Astrocyte (in vitro differentiated cells and primary cell): ENCODE data around the gene PASD1. TPM values are rescaled to one million over a fixed set of nuclear protein-coding genes. Genes with fewer than 3 reads are reported as not detected.

Experiments
- DNase-seq: peaks from one replicate; pipeline ENCODE4 v3.0.0-alpha.2; 2010; ENCODE audit warnings: low read depth
- FAIRE-seq: peaks from 2 replicates; lab custom pipeline; 2011; peaks lifted over from hg19 to GRCh38; lab: Jason Lieb, UNC
- H2AFZ ChIP-seq: 2 replicates; pipeline ENCODE4 v1.6.0; 2012; ENCODE audit warnings: low read depth, low read length, inconsistent platforms
- H3K27ac ChIP-seq: 2 replicates; pipeline ENCODE4 v1.5.1; 2011; ENCODE audit warnings: low read depth, low read length, inconsistent platforms
- H3K27me3 ChIP-seq: 2 replicates; pipeline ENCODE4 v1.6.0; 2011; ENCODE audit warnings: low read length, inconsistent platforms; ENCODE audit not compliant: insufficient read depth
- H3K36me3 ChIP-seq: 2 replicates; pipeline ENCODE4 v1.5.1; 2011; ENCODE audit warnings: low read length, inconsistent platforms; ENCODE audit not compliant: insufficient read depth
- H3K4me1 ChIP-seq: 2 replicates; pipeline ENCODE4 v1.5.1; 2011; ENCODE audit warnings: low read length, inconsistent platforms; ENCODE audit not compliant: insufficient read depth
- H3K4me2 ChIP-seq: 2 replicates; pipeline ENCODE4 v1.6.0; 2012; ENCODE audit warnings: low read length, inconsistent platforms
- H3K4me3 ChIP-seq: 2 replicates; pipeline ENCODE4 v1.5.1; 2011; ENCODE audit warnings: low read depth, mild to moderate bottlenecking, low read length, inconsistent platforms; ENCODE audit not compliant: insufficient read depth
- H3K79me2 ChIP-seq: 2 replicates; pipeline ENCODE4 v1.6.0; 2012; ENCODE audit warnings: mild to moderate bottlenecking, low read length, inconsistent platforms; ENCODE audit not compliant: insufficient read depth
- H3K9ac ChIP-seq: 2 replicates; pipeline ENCODE4 v1.6.0; 2012; ENCODE audit warnings: mild to moderate bottlenecking, low read length, inconsistent platforms
- H3K9me3 ChIP-seq: 2 replicates; pipeline ENCODE4 v1.5.1; 2012; ENCODE audit warnings: low read depth, mild to moderate bottlenecking, low read length, inconsistent platforms; ENCODE audit not compliant: insufficient read depth
- H4K20me1 ChIP-seq: 2 replicates; pipeline ENCODE4 v1.6.0; 2012; ENCODE audit warnings: low read length, inconsistent platforms; ENCODE audit not compliant: insufficient read depth
- H3K27ac Mint-ChIP-seq: one replicate; pipeline ENCODE4 v1.8.0; 2021; ENCODE audit warnings: mild to moderate bottlenecking, mixed read lengths; ENCODE audit not compliant: unreplicated experiment
- H3K27me3 Mint-ChIP-seq: one replicate; pipeline ENCODE4 v1.8.0; 2021; ENCODE audit warnings: low read depth, mixed read lengths; ENCODE audit not compliant: unreplicated experiment
- H3K36me3 Mint-ChIP-seq: one replicate; pipeline ENCODE4 v1.8.0; 2021; ENCODE audit warnings: low read depth, mixed read lengths; ENCODE audit not compliant: unreplicated experiment
- H3K4me1 Mint-ChIP-seq: one replicate; pipeline ENCODE4 v1.8.0; 2021; ENCODE audit warnings: low read depth, mixed read lengths; ENCODE audit not compliant: unreplicated experiment
- H3K4me3 Mint-ChIP-seq: one replicate; pipeline ENCODE4 v1.8.0; 2021; ENCODE audit warnings: mild to moderate bottlenecking, moderate library complexity, mixed read lengths; ENCODE audit not compliant: unreplicated experiment
- H3K9me3 Mint-ChIP-seq: one replicate; pipeline ENCODE4 v1.8.0; 2021; ENCODE audit warnings: mild to moderate bottlenecking, mixed read lengths; ENCODE audit not compliant: unreplicated experiment
- EZH2 ChIP-seq: IDR thresholded peaks from 2 replicates; pipeline ENCODE4 v1.6.1; 2012; ENCODE audit warnings: mild to moderate bottlenecking, low read length, inconsistent platforms; ENCODE audit not compliant: insufficient read depth
- total RNA-seq: library from RNA; stranded (reverse); gene quantifications from 2 replicates; pipeline ENCODE4 v1.2.1, GENCODE V29; 2021
- TF ChIP-seq, protein P1 (sequence below): IDR thresholded peaks from 2 replicates; pipeline ENCODE4 v1.5.1; 2011; ENCODE audit warnings: low read depth, mild to moderate bottlenecking, inconsistent platforms, low read length, moderate library complexity; ENCODE audit not compliant: insufficient read depth

The PASD1 gene
- total RNA-seq, 1 donor from 2014 or later = not detected

DNA sequence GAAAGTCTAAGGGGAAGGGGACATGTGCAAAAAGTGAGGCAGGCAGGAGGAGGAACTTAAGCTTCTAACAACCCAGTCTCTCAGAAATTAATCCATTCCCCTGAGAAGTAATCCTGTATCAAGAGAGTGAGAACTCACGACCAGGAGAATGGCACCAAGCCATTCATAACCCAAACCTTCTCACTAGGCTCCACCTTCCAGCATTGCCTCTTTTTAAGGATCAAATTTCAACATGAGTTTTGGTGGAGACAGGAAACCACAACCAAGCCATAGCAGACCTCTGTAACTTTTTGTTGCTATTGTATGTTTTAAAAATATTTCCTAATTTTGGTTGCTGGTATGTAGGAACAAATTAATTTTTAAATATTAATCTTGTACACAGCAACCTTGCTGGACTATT is 32.8 kb downstream of the PASD1 start:
- Histone ChIP-seq H3K4me1 (no peaks in the 10 kb centered on the region), H3K27me3 (no peaks in the 10 kb centered on the region), H3K27ac (no peak overlapping the region), H2AFZ (no peak overlapping the region), H3K9ac (no peak overlapping the region), H3K36me3 (no peaks in the 10 kb centered on the region), H4K20me1 (no peaks in the 10 kb centered on the region), H3K4me2 (no peak overlapping the region), H3K4me3 (no peak overlapping the region), H3K79me2 (no peaks in the 10 kb centered on the region), H3K9me3 (no peaks in the 10 kb centered on the region)
- no peaks in the 10 kb centered on the region for H3K27me3 Mint-ChIP-seq
- no peak overlapping the region for H3K27ac Mint-ChIP-seq
- TF ChIP-seq EZH2 = no peak
- TF ChIP-seq, protein P1, sequence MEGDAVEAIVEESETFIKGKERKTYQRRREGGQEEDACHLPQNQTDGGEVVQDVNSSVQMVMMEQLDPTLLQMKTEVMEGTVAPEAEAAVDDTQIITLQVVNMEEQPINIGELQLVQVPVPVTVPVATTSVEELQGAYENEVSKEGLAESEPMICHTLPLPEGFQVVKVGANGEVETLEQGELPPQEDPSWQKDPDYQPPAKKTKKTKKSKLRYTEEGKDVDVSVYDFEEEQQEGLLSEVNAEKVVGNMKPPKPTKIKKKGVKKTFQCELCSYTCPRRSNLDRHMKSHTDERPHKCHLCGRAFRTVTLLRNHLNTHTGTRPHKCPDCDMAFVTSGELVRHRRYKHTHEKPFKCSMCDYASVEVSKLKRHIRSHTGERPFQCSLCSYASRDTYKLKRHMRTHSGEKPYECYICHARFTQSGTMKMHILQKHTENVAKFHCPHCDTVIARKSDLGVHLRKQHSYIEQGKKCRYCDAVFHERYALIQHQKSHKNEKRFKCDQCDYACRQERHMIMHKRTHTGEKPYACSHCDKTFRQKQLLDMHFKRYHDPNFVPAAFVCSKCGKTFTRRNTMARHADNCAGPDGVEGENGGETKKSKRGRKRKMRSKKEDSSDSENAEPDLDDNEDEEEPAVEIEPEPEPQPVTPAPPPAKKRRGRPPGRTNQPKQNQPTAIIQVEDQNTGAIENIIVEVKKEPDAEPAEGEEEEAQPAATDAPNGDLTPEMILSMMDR = no peak
- no peak for DNase-seq
- H3K4me1 Mint-ChIP-seq = no peaks in the 10 kb centered on the region
- H3K9me3 Mint-ChIP-seq = no peaks in the 10 kb centered on the region
- FAIRE-seq = no peak
- H3K4me3 Mint-ChIP-seq = no peak overlapping the region
- H3K36me3 Mint-ChIP-seq = no peaks in the 10 kb centered on the region

DNA sequence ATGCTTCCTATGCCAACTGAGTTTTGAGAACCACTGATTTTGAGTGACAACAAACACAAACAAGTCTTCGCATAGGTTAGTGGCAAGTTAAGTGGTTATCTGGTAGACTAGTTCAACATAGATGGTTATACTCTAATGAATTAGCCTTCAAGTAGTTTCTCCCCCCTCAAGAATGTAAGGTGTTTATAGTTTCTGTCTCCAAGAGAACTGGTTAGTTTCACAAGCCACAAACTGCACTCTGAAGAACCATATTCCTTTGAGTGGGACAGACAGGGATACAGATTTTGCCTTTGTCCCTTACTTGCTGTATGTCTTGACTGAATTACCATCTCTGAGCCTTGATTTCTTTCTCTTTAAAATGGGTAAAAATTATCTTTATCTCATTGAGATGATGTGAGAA is 41.5 kb downstream of the PASD1 start:
- no peak overlapping the region for H3K4me3 ChIP-seq
- no peak overlapping the region for H3K27ac Mint-ChIP-seq
- no peaks in the 10 kb centered on the region for H4K20me1 ChIP-seq
- H3K4me3 Mint-ChIP-seq = no peak overlapping the region
- FAIRE-seq = no peak
- no peaks in the 10 kb centered on the region for H3K36me3 ChIP-seq
- H3K4me1 ChIP-seq = no peaks in the 10 kb centered on the region
- H3K9me3 ChIP-seq = no peaks in the 10 kb centered on the region
- H3K27me3 Mint-ChIP-seq = no peaks in the 10 kb centered on the region
- H3K36me3 Mint-ChIP-seq = no peaks in the 10 kb centered on the region
- DNase-seq = no peak
- no peak for TF ChIP-seq EZH2
- TF ChIP-seq, protein P1 = no peak
- H3K4me1 Mint-ChIP-seq = no peaks in the 10 kb centered on the region
- H3K27me3 ChIP-seq = no peaks in the 10 kb centered on the region
- no peak overlapping the region for H3K27ac ChIP-seq
- H3K4me2 ChIP-seq = no peak overlapping the region
- no peak overlapping the region for H2AFZ ChIP-seq
- no peaks in the 10 kb centered on the region for H3K79me2 ChIP-seq
- H3K9ac ChIP-seq = no peak overlapping the region
- H3K9me3 Mint-ChIP-seq = no peaks in the 10 kb centered on the region

DNA sequence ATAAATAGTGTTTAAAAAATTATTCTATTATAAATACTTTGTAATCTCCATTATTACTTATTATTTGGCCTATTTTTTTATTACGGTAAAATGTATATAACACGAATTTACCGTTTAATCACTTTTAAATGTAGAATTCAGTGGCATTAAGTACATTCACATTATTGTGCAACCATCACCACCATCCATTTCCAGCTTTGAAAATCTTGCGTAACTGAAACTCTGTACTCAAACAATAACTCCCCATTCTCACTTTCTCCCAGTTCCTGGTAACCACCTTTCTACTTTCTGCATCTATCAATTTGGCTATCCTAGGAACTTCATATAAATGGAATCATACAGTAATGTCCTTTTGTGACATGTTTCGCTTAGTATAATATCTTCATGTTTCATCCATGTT is 45.7 kb downstream of the PASD1 start:
- H3K9me3 Mint-ChIP-seq = no peaks in the 10 kb centered on the region
- no peak overlapping the region for H2AFZ ChIP-seq
- no peak overlapping the region for H3K9ac ChIP-seq
- no peaks in the 10 kb centered on the region for H3K9me3 ChIP-seq
- H3K79me2 ChIP-seq = no peaks in the 10 kb centered on the region
- no peak overlapping the region for H3K4me2 ChIP-seq
- no peak overlapping the region for H3K27ac ChIP-seq
- H3K4me1 ChIP-seq = no peaks in the 10 kb centered on the region
- TF ChIP-seq, protein P1 = no peak
- TF ChIP-seq EZH2 = no peak
- H4K20me1 ChIP-seq = no peaks in the 10 kb centered on the region
- H3K4me1 Mint-ChIP-seq = no peaks in the 10 kb centered on the region
- H3K27me3 Mint-ChIP-seq = no peaks in the 10 kb centered on the region
- H3K4me3 ChIP-seq = no peak overlapping the region
- H3K36me3 ChIP-seq = no peaks in the 10 kb centered on the region
- FAIRE-seq (peak; percentile 90), DNase-seq (no peak)
- no peak overlapping the region for H3K4me3 Mint-ChIP-seq
- no peak overlapping the region for H3K27ac Mint-ChIP-seq
- H3K36me3 Mint-ChIP-seq = no peaks in the 10 kb centered on the region
- no peaks in the 10 kb centered on the region for H3K27me3 ChIP-seq
